ENCODE measurements around the gene OSBP2.
"Not testable (repeated sequence)": the region's sequence is repeated elsewhere in the genome, so short reads cannot be mapped to it uniquely, and the experiment has no call there.

OSBP2 gene

DNA sequence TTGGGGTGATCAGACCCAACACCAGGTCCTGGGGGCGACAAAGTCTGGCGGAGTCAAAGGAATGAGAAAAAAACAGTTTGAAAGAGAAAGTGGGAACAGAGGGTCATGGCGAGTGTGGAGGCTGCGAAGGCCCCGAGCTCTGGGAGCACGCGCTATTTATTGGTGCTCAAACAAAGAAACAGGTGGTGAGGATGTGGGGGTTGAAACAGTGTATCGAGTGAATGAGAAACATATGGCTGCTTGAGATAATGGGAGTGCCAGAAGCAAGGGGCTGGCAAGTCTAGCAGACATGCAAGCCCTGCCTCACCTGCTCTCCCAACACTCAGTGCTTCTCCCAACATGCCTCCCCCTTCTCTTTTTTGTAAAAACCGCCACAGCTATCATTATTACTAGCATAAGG lies 19.2 kb upstream of the OSBP2 start:
- peaks cover under 1% of the 10 kb centered on the region; the same call in 1 of the 2 replicates for H3K4me1 ChIP-seq (ENCODE audit: low read length)
- H3K36me3 ChIP-seq (replicated peaks; ENCODE audit: low read depth, low read length) = no peaks in the 10 kb centered on the region
- no peaks in the 10 kb centered on the region for H3K9me3 ChIP-seq (ENCODE audit: insufficient read depth, low read length)
- no peak overlapping the region for H3K9ac ChIP-seq (ENCODE audit: low read length)
- no peaks in the 10 kb centered on the region for H4K20me1 ChIP-seq (ENCODE audit: insufficient read depth, low read length)
- no peak overlapping the region for H3K4me2 ChIP-seq (ENCODE audit: low read length)
- H3K4me3 ChIP-seq (ENCODE audit: low read length) = no peak overlapping the region
- no peak overlapping the region for H2AFZ ChIP-seq (ENCODE audit: low read depth, low read length)
- no peak overlapping the region for H3K27ac ChIP-seq (ENCODE audit: low read length)
- H3K27me3 ChIP-seq (ENCODE audit: low read depth, low read length) = peaks cover 29% of the 10 kb centered on the region
- TF ChIP-seq, protein P1, sequence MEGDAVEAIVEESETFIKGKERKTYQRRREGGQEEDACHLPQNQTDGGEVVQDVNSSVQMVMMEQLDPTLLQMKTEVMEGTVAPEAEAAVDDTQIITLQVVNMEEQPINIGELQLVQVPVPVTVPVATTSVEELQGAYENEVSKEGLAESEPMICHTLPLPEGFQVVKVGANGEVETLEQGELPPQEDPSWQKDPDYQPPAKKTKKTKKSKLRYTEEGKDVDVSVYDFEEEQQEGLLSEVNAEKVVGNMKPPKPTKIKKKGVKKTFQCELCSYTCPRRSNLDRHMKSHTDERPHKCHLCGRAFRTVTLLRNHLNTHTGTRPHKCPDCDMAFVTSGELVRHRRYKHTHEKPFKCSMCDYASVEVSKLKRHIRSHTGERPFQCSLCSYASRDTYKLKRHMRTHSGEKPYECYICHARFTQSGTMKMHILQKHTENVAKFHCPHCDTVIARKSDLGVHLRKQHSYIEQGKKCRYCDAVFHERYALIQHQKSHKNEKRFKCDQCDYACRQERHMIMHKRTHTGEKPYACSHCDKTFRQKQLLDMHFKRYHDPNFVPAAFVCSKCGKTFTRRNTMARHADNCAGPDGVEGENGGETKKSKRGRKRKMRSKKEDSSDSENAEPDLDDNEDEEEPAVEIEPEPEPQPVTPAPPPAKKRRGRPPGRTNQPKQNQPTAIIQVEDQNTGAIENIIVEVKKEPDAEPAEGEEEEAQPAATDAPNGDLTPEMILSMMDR (IDR thresholded peaks at IDR 0.05; ENCODE audit: low read depth, low read length) = no peak
- no peak for TF ChIP-seq EZH2phosphoT487 (IDR thresholded peaks at IDR 0.05; ENCODE audit: low read depth)
- no peaks in the 10 kb centered on the region for H3K79me2 ChIP-seq (ENCODE audit: low read length)

DNA sequence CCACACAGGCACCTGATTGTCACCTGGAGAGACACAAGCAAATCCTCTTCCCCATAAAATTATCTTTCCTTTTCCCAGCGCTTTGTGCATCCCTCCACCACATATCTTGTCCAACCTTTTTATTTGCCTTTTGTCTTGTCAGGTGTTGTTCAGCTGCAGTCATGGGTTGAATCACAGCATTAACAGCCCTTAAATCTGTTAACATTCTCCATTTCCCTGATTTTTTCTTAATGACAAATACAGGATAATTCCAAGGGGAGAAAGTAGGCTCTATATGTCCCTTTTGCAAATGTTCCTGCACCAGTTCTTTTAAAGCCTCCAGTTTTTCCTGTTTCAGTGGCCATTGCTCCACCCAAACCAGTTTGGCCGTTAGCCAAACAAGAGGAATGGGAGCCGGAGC lies 18.1 kb upstream of the OSBP2 start:
- H3K9me3 ChIP-seq (ENCODE audit: insufficient read depth, low read length); H3K79me2 ChIP-seq (ENCODE audit: low read length); H4K20me1 ChIP-seq (ENCODE audit: insufficient read depth, low read length); H3K36me3 ChIP-seq (replicated peaks; ENCODE audit: low read depth, low read length); H3K4me1 ChIP-seq (ENCODE audit: low read length); H3K4me3 ChIP-seq (ENCODE audit: low read length); H3K4me2 ChIP-seq (ENCODE audit: low read length); H2AFZ ChIP-seq (ENCODE audit: low read depth, low read length); H3K27ac ChIP-seq (ENCODE audit: low read length); H3K9ac ChIP-seq (ENCODE audit: low read length): not testable (repeated sequence)
- H3K27me3 ChIP-seq (ENCODE audit: low read depth, low read length) = peaks cover 29% of the 10 kb centered on the region

DNA sequence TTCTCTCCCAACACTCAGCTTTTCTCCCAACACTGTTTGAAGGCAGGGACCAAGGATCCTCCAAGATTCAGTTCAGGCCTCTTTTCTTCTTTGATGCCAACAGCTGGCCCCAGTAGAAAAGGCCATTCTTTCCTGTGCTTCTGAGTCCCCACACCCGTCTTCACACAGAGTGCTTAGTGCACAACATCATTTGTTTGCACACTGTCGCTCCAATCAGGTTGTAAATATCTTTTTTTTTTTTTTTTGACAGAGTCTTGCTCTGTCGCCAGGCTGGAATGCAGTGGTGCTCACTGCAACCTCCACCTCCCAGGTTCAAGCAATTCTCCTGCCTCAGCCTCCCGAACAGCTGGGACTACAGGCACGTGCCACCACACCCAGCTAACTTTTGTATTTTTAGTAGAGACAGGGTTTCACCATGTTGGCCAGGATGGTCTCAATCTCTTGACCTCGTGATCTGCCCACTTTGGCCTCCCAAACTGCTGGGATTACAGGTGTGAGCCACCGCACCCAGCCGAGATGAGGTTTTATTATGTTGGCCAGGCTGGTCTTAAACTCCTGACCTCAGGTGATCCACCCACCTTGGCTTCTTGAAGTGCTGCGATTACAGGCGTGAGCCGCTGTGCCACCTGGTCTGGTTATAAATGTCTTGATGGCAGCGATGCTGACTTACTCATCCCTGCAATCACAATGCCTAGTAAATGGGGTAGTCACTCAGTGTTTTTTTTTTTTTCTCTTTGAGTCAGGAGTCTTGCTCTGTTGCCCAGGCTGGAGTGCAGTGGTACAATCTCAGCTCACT lies 14.6 kb upstream of the OSBP2 start:
- H3K27ac ChIP-seq (ENCODE audit: low read length); H3K36me3 ChIP-seq (replicated peaks; ENCODE audit: low read depth, low read length); H4K20me1 ChIP-seq (ENCODE audit: insufficient read depth, low read length); H3K9ac ChIP-seq (ENCODE audit: low read length); H3K4me1 ChIP-seq (ENCODE audit: low read length); H3K4me2 ChIP-seq (ENCODE audit: low read length); H3K4me3 ChIP-seq (ENCODE audit: low read length); H2AFZ ChIP-seq (ENCODE audit: low read depth, low read length); H3K9me3 ChIP-seq (ENCODE audit: insufficient read depth, low read length); H3K79me2 ChIP-seq (ENCODE audit: low read length): not testable (repeated sequence)
- peaks cover 29% of the 10 kb centered on the region for H3K27me3 ChIP-seq (ENCODE audit: low read depth, low read length)

DNA sequence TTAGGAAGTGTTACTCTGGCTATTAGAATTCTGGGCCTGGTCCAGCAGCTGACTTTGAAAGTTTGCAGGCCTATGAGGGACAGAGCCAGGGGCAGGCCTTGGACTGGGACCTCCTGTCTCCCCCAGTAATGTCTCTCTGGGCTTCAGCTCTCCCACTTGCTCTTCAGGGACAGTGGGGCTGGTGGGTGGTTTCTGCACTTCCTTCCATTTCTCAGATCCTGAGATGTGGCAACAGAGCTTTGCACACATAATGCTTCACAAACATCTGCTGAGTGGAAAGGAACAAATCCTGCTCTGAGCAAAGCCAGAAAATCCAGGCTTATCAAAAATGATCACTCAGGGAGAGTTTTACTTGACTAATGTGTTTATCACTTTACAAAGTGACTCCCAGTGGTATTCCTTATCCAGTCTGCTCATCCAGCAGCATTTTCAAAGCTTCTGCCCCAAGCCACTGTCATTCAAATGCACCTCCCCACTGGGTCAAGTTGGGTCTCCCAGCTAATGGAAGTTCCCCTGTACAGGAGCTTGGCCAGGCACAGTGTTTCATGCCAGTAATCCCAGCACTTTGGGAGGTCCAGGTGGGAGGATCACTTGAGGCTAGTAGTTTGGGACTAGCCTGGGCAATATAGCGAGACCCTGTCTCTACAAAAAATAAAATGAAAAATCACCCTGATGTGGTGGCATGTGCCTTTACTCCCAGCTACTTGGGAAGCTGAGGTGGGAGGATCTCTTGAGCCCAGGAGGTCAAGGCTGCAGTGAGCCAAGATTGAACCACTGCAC lies 13.5 kb upstream of the OSBP2 start:
- Histone ChIP-seq H3K4me3 (ENCODE audit: low read length) (no peak overlapping the region), H3K9me3 (ENCODE audit: insufficient read depth, low read length) (no peaks in the 10 kb centered on the region), H3K4me1 (ENCODE audit: low read length) (peaks cover 10% of the 10 kb centered on the region), H3K27ac (ENCODE audit: low read length) (no peak overlapping the region), H3K27me3 (ENCODE audit: low read depth, low read length) (peaks cover 26% of the 10 kb centered on the region), H4K20me1 (ENCODE audit: insufficient read depth, low read length) (no peaks in the 10 kb centered on the region), H3K4me2 (ENCODE audit: low read length) (peak overlapping the region; percentile 16; the same call in 1 of the 2 replicates), H3K9ac (ENCODE audit: low read length) (no peak overlapping the region), H3K36me3 (replicated peaks; ENCODE audit: low read depth, low read length) (no peaks in the 10 kb centered on the region), H3K79me2 (ENCODE audit: low read length) (no peaks in the 10 kb centered on the region), H2AFZ (ENCODE audit: low read depth, low read length) (no peak overlapping the region)
- TF ChIP-seq, protein P1 (IDR thresholded peaks at IDR 0.05; ENCODE audit: low read depth, low read length) = no peak
- TF ChIP-seq EZH2phosphoT487 (IDR thresholded peaks at IDR 0.05; ENCODE audit: low read depth) = no peak

DNA sequence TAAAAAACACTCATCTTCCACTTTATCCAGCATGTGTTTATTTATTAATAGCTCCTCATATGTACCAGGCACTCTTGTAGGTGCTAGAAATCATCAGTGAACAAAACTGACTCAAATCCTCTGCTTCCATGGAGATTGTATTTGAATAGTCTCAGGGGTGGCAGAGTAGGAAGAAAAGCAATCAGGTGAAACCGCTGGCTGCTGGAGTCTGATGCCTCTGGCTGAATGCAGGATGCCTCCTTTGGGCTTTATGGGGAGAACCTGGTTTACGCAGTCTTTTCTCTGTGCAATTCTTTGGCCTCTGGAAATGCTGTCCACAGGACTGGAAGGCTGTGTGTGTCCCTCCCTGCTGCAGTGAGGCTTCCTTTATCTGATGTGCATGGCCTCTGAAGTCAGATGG lies 12.8 kb upstream of the OSBP2 start:
- Histone ChIP-seq H3K4me3 (ENCODE audit: low read length) (no peak overlapping the region), H2AFZ (ENCODE audit: low read depth, low read length) (no peak overlapping the region), H3K79me2 (ENCODE audit: low read length) (no peaks in the 10 kb centered on the region), H3K4me1 (ENCODE audit: low read length) (peaks cover 10% of the 10 kb centered on the region), H4K20me1 (ENCODE audit: insufficient read depth, low read length) (no peaks in the 10 kb centered on the region), H3K9me3 (ENCODE audit: insufficient read depth, low read length) (no peaks in the 10 kb centered on the region), H3K9ac (ENCODE audit: low read length) (no peak overlapping the region), H3K4me2 (ENCODE audit: low read length) (no peak overlapping the region), H3K36me3 (replicated peaks; ENCODE audit: low read depth, low read length) (no peaks in the 10 kb centered on the region), H3K27me3 (ENCODE audit: low read depth, low read length) (peaks cover 22% of the 10 kb centered on the region), H3K27ac (ENCODE audit: low read length) (no peak overlapping the region)
- TF ChIP-seq, protein P1 (IDR thresholded peaks at IDR 0.05; ENCODE audit: low read depth, low read length) = no peak
- TF ChIP-seq EZH2phosphoT487 (IDR thresholded peaks at IDR 0.05; ENCODE audit: low read depth) = no peak

Data from OCI-LY3 (cell line).